ENCODE data around the gene HAT1.

DNA sequence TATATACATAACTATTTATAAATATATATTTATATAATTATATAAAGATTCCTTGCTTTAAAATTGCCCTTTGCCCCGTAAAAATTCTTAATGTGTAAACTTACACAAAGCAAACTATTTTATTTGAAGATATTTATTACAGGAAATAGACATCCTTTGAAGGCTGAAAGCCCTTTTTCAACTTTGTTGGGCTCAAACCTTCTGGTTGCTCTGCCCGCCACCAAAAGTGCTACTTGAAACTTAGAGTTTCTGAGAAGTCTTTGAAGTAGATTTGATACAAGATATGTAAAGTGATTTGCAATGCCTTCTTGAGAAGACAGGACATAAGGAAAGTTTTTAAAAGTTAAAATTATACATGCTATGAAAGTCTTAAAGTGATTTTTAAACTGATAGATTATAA is 40.9 kb downstream of the HAT1 start:
- TF ChIP-seq POLR2A (IDR thresholded peaks at IDR 0.05), result no peak
- TF ChIP-seq, protein P1, sequence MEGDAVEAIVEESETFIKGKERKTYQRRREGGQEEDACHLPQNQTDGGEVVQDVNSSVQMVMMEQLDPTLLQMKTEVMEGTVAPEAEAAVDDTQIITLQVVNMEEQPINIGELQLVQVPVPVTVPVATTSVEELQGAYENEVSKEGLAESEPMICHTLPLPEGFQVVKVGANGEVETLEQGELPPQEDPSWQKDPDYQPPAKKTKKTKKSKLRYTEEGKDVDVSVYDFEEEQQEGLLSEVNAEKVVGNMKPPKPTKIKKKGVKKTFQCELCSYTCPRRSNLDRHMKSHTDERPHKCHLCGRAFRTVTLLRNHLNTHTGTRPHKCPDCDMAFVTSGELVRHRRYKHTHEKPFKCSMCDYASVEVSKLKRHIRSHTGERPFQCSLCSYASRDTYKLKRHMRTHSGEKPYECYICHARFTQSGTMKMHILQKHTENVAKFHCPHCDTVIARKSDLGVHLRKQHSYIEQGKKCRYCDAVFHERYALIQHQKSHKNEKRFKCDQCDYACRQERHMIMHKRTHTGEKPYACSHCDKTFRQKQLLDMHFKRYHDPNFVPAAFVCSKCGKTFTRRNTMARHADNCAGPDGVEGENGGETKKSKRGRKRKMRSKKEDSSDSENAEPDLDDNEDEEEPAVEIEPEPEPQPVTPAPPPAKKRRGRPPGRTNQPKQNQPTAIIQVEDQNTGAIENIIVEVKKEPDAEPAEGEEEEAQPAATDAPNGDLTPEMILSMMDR (IDR thresholded peaks at IDR 0.05), result no peak

Data from thyroid gland (tissue), 4 donors.